Esophagus squamous epithelium (tissue), 4 donors: ENCODE data around the gene NLK.

ENCODE experiments used
- CTCF ChIP-seq, 6 experiments: fragments of 450-650 bp in 4 of 6; fragments of 200-600 bp in 2 of 6; sonication (generic) in 2 of 6; IDR thresholded peaks; one replicate each; pipeline ENCODE4 v1.5.1; 2016 to 2019; ENCODE audit warnings: antibody characterized with exemption in 6 of 6, mild to moderate bottlenecking in 4 of 6, moderate library complexity in 4 of 6
- POLR2A ChIP-seq, 4 donors: fragments of 450-650 bp; IDR thresholded peaks; one replicate each; pipeline ENCODE4 v1.6.1; 2017; ENCODE audit warnings: antibody characterized with exemption in 4 of 4, mild to moderate bottlenecking in 4 of 4, moderate library complexity in 3 of 4

- TF ChIP-seq CTCF (IDR thresholded peaks at IDR 0.05) (no peak), POLR2A (IDR thresholded peaks at IDR 0.05) (no peak)
These were observed 39.0 kb downstream of the NLK start for GRCh38 chr17:28081467-28081866.
